Right ventricle myocardium inferior (tissue), 1 donor: ENCODE data around the gene TIMP4. TPM values are rescaled to one million over a fixed set of nuclear protein-coding genes. Genes with fewer than 3 reads are reported as not detected.

Experiments used
- ATAC-seq: fragments of 200-7000 bp; cut with Tn5 transposase; one replicate; pipeline ENCODE4 v1.9.1; 2020; ENCODE audit warnings: mild to moderate bottlenecking, moderate library complexity
- DNase-seq: peaks from one replicate; pipeline ENCODE4 v3.0.0; 2021; ENCODE audit errors: missing footprints
- intact Hi-C: fragments of 100-400 bp; cut with DNase I; formaldehyde crosslinking; loops from one replicate; pipeline ENCODE4 v1.11.0; 2022
- total RNA-seq: library from RNA; stranded (reverse); fragmentation: NEBNext Ultra II Directional; extraction: Animal tissue kit (Norgen Biotek cat#: 25700); gene quantifications from one replicate; pipeline ENCODE4 v1.2.1, GENCODE V29; 2021
- donor health status: DM: no; HTN: yes; CAD: no; lungs with severe emphysema.

TIMP4 gene
- total RNA-seq, 1 donor from 2014 or later = 23.8 TPM

DNA sequence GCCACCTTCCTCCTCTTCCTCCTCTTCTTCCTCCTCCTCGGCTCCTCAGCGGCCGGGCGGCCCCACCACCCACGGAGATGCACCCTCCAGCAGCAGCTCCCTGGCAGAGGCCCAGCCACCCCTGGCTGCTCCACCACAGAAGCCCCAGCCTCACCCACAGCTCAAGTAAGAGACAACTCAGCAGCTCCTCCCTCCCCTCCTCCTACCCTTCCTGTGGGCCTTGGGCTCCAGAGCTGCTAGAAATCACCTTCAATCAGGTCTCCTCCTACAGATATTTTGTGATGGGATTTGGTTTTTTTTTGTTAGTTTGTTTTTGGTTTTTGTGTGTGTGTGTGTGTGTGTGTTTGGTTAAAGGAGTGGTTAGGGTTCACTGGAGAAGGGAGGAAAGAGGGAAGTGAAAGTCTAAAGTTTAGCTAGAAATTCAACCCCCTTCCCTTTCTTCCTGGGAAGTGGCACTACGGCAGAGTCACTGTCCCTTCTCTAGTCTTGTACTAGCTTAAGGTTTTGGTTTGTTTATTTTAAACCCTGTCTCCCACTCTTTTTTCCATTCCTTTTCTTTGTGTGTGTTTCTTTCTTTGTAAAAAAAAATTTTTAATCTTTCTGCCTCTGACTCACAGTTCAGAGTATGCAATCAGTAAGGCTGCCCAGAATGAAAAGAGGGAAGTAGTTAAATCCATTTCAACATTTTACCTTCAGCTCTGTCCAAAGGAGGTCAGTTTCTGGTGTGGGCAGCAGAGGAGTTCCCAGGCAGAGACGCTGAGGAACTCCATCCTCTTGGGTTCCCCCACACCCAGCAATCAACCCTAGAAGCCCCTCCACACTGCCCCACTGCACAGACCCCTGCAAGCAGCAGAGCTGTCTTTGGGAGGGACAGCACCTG is 29.0 kb upstream of the TIMP4 start:
- ATAC-seq (peak; percentile 53), DNase-seq (peak; percentile 74)
- intact Hi-C loops = no loop called here

DNA sequence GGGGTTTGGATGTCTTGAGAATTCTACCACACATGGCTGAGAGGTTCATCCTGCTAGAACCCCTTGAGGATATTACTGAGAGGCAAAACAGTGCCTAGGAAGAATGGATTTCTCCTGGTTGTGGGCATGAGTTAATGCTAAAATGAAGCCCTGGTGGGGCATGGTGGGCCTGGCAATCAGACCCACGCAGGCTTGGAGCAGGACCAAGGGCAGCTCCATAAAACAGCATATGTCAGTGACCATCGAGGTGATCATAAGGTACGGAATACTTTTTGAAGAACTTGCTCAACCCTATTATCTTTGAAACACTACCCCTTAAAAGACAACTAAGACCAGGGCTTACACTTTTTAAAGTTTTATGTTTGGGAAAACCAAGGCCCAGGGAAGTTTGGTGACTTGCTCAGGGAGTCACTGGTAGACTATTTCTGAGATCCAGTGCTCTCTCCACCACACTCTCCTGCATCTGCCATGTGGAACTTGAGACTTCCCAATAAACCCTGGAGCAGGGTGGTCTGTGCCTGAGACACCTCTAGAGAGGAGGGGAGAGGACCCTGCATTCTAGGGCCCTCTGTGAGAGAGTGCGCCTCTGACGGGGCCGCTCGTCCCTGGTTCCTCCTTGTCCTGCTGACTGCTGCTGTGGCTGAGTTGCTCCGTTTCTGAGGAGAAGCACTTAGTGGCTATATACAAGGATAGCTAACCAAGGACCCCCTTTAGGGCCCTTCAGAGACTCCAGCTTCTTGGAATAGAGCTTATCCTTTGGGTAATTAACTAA is 28.0 kb upstream of the TIMP4 start:
- ATAC-seq (no peak), DNase-seq (no peak)
- intact Hi-C loops = no loop called here

DNA sequence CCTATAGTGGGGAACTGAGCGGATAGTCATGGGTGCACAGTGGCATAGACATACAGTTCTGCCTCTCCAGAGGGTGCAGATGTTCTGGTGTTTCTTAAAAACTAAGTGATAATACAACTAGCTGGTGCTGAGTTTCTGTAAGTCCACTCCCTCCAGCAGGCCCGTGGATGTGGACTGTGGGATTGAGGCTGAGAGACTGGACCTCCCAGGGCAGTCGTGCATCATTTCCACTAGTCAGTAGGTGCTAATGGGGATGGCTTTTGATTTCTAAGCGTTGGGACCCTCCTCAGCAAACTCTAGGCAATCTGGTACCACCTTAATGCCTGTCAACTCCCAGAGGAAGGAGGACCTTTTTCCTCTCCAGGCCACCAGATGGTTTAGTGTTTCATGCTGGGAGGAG is 27.3 kb upstream of the TIMP4 start:
- intact Hi-C loops = no loop called here
- no peak for ATAC-seq
- no peak for DNase-seq

DNA sequence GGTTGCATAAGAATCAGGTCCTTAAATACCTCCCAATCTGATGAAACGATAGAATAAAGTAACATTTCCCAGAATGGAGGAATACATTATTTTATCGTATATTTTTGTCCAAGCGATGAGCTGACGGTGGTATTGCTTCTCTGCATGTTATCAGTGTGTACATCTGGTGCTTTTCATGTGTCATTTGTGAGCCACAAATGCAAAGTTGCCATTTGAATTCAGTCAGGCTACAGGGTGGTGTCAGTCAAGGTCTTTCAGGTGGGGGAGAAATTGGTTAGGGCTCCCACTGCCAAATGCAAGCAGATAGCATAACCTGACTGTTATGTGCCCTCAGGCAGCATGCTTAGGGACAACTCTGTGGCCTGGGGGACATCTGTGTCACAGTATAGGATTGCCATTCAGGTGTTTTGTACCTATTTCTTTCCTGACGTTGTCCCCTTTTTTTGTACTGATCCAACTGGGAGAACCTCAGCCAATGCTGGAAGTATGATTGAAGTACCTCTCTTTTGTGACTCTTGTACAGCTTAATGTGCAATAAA is 26.5 kb upstream of the TIMP4 start:
- DNase-seq = no peak
- intact Hi-C loops = no loop called here
- no peak for ATAC-seq

DNA sequence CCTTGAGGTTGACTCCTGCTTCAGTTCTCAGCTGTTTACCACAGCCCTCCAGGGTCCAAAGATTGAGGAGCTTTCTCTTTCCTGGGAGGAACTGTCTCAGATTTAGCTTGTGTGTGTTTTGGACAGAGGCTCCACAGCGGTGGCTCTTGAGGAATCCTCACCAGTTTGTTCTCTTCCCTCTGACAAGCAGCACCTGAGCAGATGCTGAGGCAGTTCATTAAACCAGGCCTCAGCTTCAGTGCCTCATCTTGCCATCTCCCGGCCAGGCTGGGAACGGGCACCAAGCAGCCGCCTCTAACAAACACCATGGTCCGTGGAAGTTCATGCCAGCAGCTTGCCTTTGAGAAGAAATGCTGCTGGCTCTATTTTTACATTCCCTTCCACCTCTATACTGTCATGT is 25.8 kb upstream of the TIMP4 start:
- DNase-seq (no peak), ATAC-seq (no peak)
- intact Hi-C loops = no loop called here

DNA sequence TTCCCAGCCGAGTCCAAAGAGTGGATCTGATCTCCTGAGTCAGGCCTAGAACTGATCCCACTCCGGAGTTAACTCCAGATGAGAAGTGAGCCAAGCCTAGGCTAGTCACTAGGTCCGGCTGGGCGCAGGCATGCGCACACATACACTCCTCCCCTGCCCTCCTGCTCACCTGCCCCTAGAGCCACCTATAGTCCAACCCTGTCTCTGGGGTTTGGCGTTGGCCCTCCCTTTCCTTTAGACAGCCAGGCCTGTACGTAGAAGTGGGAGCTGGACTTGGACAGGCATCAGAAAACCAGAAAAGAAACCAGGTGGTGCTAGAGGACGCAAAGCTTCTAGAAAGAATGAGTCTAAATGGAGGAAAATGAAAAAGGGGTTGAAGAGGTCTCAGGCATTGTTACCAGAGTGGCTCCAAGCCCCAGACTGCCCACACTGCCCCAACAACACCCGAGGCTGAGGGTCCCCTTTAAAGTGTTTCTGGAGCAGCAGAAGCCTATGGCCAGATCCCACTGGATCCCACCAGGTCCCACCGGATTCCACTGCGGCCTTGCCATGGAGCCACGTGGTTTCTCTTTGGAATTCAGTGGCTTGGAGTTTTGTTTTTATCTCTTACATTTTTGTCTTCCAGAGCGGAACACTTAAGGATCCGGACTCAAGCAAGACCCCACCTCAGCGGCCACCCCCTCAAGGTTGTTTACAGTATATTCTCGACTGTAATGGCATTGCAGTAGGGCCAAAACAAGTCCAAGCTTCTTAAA is 24.2 kb upstream of the TIMP4 start:
- no peak for ATAC-seq
- no peak for DNase-seq
- intact Hi-C loops = no loop called here

DNA sequence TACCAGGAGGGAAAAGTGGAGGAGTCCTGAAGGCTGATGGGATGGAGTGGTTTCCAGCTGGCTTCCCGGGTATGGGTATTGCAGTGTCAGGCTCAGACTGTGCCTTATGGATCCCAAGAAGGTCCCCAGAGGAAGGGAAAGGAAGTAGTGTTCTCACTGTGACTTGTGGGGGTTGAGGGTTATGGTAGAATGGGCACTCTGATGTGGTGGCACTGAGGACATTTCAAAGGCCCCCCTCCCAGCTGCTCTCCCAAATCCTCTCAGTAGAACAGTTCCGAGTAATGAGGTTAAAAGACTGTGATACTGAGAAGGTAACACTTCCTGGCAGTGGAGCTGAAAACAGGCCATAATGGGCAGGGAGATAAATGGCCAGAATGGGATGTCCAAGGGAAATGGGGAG is 23.1 kb upstream of the TIMP4 start:
- intact Hi-C loops = no loop called here
- DNase-seq (no peak), ATAC-seq (no peak)

DNA sequence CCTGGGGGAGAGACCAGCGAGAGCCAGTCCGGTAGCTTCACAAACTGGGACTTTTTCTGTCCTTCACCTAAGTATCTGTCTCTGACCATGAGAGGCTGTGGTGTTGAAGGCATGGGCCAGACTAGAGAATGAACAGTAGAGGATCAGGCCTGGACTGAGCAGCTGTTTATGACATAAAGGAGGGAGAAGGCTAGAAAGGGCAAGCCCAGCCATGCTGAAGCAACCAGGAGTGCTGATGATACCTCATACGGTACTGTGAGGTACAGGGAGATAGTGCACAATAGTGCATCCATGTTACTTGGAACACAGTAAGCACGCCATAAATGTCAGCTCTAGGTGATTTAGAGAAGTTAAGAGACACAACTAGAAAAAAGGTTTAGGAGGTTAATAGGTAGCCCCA is 22.6 kb upstream of the TIMP4 start:
- intact Hi-C loops = no loop called here
- DNase-seq = no peak
- ATAC-seq = no peak

DNA sequence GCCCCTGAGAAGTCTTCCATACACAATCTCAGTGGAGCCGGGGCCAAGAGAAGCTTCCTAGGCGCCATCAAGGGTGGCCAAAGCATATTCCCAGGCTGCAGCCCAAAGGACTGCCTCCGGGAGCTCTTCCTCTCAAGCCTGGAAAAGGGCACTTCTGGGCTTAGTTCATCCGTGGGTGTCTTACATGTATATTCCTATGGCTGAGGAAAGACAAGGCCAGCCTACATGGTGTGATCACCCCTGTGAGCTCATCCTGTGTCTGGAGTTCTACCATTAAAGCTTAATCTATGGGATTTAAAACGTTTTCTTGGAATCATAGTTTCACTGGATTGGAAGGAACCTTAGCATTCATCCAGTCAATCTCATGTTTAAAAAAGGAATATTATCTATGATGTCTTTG is 21.9 kb upstream of the TIMP4 start:
- intact Hi-C loops = no loop called here
- ATAC-seq (no peak), DNase-seq (no peak)

DNA sequence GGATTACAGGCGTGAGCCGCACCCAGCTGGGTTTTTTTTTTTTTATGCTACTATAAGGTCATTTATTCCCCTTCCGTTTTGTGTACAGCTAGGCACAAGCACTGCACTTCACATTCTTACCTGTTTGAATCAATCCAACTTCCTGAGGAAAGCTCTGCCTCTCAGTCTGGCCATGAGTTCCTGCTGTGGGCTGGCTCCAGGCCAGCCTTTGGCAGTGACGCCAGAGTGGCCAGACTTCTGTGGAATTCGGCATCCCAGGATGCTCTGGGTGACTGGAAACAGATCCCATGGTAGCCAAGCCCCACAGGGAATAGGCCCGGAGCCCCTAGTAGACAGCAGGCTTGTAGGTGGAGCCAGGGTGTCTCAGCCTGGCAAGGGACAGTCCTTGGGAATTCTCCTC is 21.5 kb upstream of the TIMP4 start:
- ATAC-seq = peak; percentile 17
- DNase-seq = peak; percentile 74
- intact Hi-C loops = no loop called here

DNA sequence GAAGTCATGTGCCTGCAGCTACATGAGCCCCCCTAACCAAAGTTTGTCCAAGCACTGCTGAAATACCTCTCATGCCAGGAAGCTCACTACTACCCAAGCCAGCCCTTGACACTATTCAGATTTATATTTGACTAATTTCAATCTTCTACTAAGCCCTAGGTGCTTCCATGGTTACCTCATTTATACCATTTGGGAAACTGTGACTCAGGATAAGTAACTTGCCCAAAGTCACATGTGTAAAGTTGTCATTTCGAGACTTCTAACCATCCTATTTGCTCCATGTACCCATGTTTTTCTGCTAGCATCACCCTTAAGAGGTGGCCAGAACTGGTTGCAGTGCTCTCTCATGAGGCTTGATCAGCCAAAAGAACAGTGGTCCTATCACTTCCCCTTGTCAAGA is 20.7 kb upstream of the TIMP4 start:
- ATAC-seq (no peak), DNase-seq (no peak)
- intact Hi-C loops = no loop called here

DNA sequence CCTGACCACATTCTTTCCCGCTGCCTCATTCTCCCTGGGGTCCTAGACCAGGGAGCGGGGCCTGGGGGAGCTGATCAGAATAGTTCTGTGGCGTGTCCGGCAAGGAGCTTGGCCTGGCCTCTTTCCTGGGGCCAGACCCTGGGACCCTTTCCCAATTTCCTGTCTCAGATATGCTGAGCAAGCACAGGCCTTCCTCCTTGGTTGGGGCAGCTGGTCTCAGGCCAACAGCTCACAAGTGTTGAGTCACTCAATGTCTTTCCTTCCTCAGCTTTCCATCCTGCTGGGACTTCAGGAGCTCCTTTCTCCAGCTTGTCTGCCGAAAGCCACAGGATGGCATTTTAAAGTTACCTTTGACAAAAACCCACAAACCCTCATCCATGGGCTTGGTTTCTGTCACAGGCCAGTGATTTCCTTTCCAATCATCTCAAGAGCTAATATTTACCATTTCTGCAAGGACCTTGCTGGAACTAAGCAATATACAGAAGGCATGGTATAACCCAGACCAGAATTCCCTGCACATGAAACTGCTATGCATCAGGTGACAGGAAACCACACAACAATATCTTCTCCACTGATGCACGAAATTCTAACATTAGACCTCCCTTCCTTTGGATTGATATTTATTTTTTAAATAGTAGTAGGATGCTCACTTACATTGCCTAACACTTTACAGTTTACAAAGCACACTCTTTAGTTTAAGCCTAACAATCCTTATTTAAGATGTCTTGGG is 19.5 kb upstream of the TIMP4 start:
- DNase-seq = peak; percentile 68
- ATAC-seq = peak; percentile 40
- intact Hi-C loops = no loop called here

DNA sequence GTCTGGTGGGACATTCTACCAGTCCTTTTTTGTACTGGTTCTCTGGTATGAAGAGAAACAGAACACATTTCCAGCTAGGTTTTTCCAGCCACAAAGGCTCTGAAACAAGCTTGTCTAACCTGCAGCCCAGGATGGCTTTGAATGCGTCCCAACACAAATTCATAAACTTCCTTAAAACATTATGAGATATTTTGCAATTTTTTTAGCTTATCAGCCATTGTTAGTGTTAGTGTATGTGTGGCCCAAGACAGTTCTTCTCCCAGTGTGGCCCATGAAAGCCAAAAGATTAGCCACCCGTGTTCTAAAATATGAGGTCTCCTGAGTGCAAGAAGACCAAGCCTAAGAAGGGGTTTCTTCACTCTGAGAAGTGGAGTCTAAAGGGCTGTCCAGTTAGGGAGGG is 18.4 kb upstream of the TIMP4 start:
- DNase-seq = no peak
- intact Hi-C loops = loop anchor here (2.0 kb wide), 1 partner anchor 302 kb away; no protein-coding TSS in a partner anchor
- ATAC-seq = peak; percentile 12

DNA sequence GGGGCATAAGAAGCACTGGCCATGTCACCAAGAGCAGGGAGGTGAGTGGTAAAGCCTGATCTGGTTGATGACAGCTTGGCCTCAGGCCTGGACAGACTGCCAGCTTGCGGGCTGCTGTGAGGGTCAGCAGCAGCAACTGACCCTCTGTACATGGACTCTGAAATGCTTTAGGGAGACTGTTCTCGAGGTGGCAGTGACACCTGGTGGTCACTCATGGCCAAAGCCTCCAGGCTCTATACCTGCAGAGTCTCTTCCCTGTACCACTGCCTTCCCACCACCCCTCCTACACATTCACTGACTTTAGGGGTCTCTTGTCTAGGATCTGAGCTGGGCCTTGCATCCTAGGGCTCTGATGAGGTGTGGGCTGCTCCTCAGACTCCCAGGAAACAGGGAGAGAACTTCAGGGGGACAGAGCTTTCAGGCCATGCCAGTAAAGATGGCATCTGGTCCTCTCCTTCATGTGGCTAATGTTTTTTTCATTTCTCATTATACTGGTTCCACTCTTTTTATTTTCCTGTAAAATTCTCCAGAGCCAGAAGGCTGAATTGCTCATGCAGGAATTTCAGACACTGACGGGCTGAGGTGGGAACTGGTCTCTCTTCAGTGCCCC is 17.2 kb upstream of the TIMP4 start:
- ATAC-seq (peak; percentile 79), DNase-seq (peak; percentile 78)
- intact Hi-C loops = loop anchor here (1.0 to 2.0 kb wide), 3 partner anchors 37 to 303 kb away; no protein-coding TSS in a partner anchor

DNA sequence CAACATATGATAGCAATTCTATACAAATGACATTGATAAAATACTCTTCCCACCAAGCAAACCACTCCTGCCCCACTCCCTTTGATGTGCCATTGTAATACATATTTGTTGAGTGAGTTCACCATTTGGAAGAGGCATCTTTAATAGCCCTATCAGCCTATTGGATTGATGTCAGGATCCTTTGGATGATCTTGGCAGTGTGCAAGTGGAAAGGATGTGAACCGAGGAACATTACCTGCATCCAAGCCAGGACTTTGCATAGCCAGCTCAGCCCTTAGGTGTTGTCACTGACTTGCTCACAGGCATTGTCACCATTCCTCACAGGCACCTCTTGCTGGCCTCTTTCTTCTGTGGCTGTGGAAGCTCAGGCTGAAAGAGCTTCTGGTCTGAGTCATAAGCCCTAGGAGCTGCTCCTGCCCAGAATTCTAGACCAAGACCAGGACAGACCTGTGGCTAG is 16.5 kb upstream of the TIMP4 start:
- no peak for DNase-seq
- no peak for ATAC-seq
- intact Hi-C loops = no loop called here

DNA sequence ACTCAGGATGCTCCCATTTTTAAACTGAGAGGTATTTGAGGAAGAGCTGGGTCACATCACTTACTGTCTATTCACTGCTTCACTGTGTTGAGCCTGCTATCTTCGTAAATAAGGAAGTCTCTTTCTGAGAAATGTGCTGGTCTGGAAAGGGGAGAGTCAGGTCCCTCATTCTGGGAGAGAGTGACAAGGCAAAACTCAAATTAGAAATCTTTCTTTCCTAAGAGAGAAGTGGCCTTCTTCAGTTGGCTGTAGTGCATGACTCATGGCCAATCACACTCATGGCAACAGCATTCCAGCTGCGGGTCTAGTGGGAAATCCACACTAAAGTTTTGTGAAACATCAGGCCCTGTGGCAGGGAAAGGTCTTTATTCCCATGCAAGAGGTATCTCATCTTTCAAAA is 11.5 kb upstream of the TIMP4 start:
- intact Hi-C loops = no loop called here
- DNase-seq (no peak), ATAC-seq (peak; percentile 62)

DNA sequence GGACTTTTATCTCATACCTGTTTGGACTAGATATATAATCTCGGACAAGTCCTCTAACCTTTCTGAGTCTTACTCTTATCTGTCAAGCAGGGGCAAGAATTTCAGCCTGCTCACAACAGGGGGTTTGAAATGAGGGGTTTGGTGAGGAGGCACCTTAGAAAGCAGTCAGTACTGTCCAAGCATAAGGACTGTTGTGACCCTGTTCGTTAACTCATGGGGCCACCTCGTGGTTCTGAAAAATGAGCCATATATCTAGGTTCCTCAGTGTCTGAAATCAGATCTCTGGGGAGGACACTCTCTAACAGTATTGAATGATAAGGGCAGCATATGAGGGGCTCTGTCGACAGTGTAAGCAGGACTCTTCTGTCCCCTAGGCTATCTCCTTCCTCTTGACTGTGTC is 7.2 kb upstream of the TIMP4 start:
- DNase-seq (no peak), ATAC-seq (peak; percentile 34)
- intact Hi-C loops = no loop called here

DNA sequence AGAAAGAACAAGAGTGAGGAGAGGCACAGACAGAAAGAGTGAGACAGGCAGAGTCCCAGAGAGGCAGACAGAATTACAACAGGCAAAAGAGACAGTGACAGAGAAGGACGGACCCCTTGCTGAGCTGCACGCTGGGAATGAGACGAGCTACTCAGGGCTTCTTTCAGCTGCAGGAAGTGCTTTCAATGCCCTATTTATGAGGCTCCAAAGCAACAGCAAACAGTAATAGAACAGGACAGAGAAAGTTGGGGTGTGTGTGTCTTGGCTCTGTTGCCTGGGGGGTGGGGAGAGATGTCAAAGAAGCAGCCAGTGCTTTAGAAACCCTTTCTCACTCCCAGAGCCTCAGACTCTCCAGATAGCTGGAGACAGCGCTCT is 502 bp upstream of the TIMP4 start:
- intact Hi-C loops = loop anchor here (2.0 to 10.0 kb wide), 2 partner anchors 14 to 506 kb away; partner anchors contain the start of gene RAF1
- DNase-seq (no peak), ATAC-seq (peak; percentile 9)
